GM12865 (cell line): Measurements from ENCODE around the gene PER2.
"Not testable (repeated sequence)": the region's sequence is repeated elsewhere in the genome, so short reads cannot be mapped to it uniquely, and the experiment has no call there.

Experiments used
- DNase-seq: peaks from one replicate; pipeline ENCODE4 v3.0.0; 2010; ENCODE audit warnings: low read depth
- H3K4me3 ChIP-seq: 2 replicates; pipeline ENCODE4 v1.5.1; 2011; ENCODE audit warnings: mild to moderate bottlenecking, low read depth, low read length, control low read depth
- TF ChIP-seq, protein P1 (sequence below): IDR thresholded peaks from 2 replicates; pipeline ENCODE4 v1.5.1; 2011; ENCODE audit warnings: low read length, control low read depth, low read depth, inconsistent platforms; ENCODE audit not compliant: insufficient read depth; ENCODE audit errors: missing control alignments

The PER2 gene

DNA sequence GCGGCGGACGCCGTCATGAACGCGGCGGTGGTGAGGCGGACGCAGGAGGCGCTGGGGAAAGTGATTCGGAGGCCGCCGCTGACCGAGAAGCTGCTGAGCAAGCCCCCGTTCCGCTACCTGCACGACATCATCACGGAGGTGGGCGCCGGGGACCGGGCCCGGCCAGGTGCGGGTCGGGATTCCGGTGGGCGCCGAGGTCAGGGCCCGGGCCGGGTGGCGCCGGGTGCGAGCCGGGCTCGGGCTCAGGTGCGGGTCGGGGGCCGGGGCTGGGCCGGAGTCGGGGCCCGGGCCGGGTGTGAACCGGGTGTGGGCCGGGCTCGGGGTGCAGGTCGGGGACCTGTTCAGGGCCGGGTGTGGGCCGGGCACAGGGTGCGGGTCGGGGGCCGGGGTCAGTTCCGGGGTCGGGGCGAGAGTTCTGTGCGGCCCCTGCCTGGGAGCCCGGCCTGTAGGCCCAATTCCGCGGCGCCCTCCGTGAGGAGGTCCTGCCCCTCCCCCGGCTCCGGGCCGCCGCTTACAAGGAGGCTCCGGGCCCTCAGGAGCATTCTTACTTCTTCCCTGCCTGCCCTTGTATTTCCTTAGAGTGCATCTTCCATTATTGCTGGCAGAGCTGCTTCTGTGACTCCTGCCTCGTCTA lies 32.4 kb upstream of the PER2 start:
- TF ChIP-seq, protein P1, sequence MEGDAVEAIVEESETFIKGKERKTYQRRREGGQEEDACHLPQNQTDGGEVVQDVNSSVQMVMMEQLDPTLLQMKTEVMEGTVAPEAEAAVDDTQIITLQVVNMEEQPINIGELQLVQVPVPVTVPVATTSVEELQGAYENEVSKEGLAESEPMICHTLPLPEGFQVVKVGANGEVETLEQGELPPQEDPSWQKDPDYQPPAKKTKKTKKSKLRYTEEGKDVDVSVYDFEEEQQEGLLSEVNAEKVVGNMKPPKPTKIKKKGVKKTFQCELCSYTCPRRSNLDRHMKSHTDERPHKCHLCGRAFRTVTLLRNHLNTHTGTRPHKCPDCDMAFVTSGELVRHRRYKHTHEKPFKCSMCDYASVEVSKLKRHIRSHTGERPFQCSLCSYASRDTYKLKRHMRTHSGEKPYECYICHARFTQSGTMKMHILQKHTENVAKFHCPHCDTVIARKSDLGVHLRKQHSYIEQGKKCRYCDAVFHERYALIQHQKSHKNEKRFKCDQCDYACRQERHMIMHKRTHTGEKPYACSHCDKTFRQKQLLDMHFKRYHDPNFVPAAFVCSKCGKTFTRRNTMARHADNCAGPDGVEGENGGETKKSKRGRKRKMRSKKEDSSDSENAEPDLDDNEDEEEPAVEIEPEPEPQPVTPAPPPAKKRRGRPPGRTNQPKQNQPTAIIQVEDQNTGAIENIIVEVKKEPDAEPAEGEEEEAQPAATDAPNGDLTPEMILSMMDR: no peak
- H3K4me3 ChIP-seq: peak overlapping the region; percentile 58
- DNase-seq: no peak

DNA sequence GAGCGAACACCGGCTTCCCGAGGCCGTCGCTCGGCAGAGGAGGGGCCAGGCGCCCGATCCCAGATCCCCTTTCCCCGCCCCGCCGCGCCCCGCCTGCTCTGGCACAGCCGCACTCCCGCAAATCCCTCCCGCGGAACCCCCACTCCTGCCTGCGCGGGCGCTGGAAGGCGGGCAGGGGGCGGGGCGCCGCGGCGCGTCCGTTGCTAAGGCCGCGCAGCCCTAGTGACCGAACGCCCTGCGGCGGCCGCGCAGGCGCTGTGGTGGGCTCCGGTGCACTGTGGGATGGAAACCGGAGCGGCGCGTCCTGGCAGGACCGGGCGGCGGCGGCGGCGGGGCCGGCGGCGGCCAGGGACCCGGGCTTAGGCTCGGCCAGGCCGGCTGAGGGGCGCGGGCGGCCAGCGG lies 31.8 kb upstream of the PER2 start, which contains the start of gene TRAF3IP1:
Gene TRAF3IP1 (plus strand): TSS at position 273 of the 402 bp plus-strand sequence. CDS start 145 bp downstream, outside the sequence.
- peak; percentile 84 for DNase-seq
- peak within 1 kb of the TSS; percentile 58 for H3K4me3 ChIP-seq
- TF ChIP-seq, protein P1: no peak

DNA sequence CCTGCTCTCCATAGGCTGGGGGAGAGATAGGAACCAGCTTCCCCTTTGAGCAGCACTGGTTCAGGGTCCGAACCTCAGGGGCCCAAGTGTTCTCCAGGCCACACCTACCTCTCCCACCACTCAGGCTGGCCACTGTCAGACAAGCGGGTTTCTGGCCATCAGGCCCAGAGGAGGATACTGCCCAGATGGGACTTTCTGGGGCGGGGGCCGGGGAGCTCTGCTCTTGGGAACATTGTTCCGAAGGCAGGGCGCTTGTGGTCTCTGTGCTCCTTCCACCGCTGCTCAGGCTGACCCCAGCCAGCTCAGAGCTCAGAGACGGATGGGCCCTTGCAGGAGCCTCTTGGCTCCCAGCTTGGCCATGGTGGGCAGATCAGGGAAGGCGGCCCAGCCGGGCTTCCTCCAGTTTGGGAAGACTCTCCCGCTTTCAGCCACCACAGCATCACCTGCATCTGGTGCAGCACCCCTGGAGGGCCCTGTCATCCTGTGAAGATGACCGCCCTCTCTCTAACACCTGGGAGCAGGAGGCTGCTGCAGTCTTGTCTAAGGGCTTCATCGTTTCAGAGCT lies 26.7 kb upstream of the PER2 start:
- DNase-seq: no peak
- TF ChIP-seq, protein P1: no peak
- H3K4me3 ChIP-seq: no peak overlapping the region

DNA sequence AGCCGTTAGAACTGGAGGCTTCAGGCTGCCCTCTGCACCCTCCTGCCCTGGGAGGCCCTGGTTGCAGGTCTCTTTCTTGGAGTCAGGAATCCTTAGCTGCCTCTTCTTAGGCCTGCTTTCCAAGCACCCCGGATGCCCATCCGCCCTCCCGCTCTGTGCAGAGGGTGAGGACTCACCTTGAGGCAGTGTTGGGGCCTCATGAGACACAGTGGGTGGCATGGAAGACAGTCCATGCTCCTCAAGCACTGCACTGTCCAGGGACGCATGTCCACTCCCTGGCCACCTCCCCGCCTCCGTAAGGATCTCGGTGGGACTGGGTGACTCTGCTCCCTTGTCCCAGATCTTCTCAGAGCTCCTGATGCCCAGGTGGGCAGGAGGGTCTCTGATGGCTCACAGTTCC lies 26.2 kb upstream of the PER2 start:
- no peak for DNase-seq
- H3K4me3 ChIP-seq: no peak overlapping the region
- TF ChIP-seq, protein P1: no peak

DNA sequence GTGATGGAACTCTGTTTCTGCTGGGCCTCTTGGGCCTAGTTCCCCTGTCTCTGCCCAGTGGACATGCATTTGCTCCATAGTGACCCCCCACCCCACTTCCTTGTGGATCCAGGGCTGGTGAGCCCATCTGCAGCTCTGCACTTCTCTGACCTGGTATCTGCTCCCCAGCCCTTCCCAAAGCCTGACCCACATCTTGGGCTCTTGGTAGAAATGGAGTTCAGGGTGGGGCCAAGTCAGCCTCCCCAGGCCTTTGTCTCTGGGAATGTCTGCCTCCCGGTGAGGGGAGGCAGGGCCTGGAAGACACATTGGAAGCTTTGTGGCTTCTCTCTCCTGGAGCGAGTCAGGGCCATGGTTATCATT lies 25.6 kb upstream of the PER2 start:
- H3K4me3 ChIP-seq: no peak overlapping the region
- TF ChIP-seq, protein P1: no peak
- no peak for DNase-seq

DNA sequence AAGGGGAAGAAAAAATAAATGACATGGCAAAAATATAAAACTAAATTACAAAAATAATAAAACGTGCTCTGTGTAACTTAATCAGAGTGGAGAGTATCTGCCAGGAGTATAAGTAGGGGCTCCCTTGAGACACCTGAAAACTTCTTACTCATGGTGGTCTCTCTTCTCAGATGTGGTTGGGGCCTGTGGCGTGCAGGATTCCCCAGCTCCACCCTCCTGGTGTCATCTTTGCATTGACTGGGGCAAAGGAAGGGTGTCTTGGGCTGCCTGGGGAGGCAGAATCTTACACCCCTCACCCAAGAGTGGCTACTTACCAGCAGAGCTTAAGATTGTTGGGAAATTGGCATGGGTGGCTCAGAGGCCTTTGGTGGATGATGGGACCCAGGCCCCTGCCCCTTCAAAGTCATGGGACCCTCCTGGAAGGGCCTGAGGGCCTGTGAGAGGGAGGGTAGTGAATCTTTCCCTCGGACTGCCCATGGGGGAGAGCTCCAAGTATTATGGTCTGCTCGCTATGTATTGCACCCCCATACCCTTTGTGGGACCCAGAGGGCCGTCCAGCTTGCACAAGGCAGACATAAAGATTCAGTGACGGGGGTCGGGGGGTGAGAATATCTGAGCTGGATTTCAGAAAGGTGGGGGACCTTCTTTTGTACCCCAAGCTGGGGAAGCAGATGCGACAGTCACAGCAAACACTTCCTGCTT lies 25.0 kb upstream of the PER2 start:
- TF ChIP-seq, protein P1: no peak
- DNase-seq: no peak
- H3K4me3 ChIP-seq: no peak overlapping the region

DNA sequence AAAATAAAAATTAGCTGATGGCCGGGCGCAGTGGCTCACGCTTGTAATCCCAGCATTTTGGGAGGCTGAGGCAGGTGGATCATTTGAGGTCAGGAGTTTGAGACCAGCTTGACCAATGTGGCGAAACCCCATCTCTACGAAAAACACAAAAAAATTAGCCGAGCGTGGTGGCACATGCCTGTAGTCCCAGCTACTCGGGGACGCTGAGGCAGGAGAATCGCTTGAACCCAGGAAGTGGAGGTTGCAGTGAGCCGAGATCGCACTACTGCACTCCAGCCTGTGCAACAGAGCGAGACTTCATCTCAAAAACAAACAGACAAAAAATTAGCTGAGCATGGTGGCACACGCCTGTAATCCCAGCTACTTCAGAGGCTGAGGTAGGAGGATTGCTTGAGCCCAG lies 22.3 kb upstream of the PER2 start:
- H3K4me3 ChIP-seq, DNase-seq: not testable (repeated sequence)
